ENCODE data around the gene CD8B. TPM values are rescaled to one million over a fixed set of nuclear protein-coding genes. Genes with fewer than 3 reads are reported as not detected.

CD8B gene
- total RNA-seq, 1 experiment from 2014 or later, result 9.1 TPM

DNA sequence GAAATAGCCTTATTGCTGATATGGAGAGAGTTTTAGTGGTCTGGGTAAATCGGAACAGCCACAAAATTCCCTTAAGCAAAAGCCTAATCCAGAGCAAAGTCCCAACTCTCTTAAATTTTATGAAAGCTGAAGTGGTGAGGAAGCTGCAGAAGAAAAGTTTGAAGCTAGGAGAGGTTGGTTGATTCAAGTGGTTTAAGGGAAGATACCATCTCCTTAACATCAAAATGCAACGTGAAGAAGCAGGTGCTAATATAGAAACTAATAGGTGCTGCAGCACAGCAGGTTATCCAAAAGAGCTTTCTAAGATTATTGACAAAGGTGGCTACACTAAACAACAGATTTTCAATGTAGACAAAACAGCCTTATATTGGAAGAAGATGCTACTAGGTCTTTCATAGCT is 42.7 kb downstream of the CD8B start:
- no TSS peak for BruUV-seq (replicated peaks)
- POLR2A ChIA-PET, result no interaction called here
- peaks cover 7% of the 10 kb centered on the region for H3K4me1 Mint-ChIP-seq (ENCODE audit: low read depth, unreplicated experiment)
- H3K9me3 Mint-ChIP-seq (ENCODE audit: unreplicated experiment), result no peaks in the 10 kb centered on the region
- Histone ChIP-seq H3K27me3 (replicated peaks; ENCODE audit: control insufficient read depth, insufficient read depth, low read length) (no peaks in the 10 kb centered on the region), H3K4me1 (no peaks in the 10 kb centered on the region; the same call in 1 of the 2 replicates), H3K36me3 (ENCODE audit: control insufficient read depth, insufficient read depth, low read length) (no peaks in the 10 kb centered on the region), H3K9me3 (peaks cover 8% of the 10 kb centered on the region; the same call in 1 of the 2 replicates), H3K4me3 (ENCODE audit: low read depth, low read length) (no peak overlapping the region)
- CTCF ChIA-PET, result no interaction called here
- no peaks in the 10 kb centered on the region for H3K27me3 Mint-ChIP-seq (ENCODE audit: insufficient read depth, unreplicated experiment)
- H3K4me3 Mint-ChIP-seq (ENCODE audit: unreplicated experiment), result no peak overlapping the region
- DNase-seq, result no peak
- H3K36me3 Mint-ChIP-seq (ENCODE audit: insufficient read depth, unreplicated experiment), result no peaks in the 10 kb centered on the region
- H3K27ac Mint-ChIP-seq (ENCODE audit: unreplicated experiment), result no peak overlapping the region
- intact Hi-C loops (cut with micrococcal nuclease; ENCODE audit: unreplicated experiment), result no loop called here
- TF ChIP-seq, protein P1, sequence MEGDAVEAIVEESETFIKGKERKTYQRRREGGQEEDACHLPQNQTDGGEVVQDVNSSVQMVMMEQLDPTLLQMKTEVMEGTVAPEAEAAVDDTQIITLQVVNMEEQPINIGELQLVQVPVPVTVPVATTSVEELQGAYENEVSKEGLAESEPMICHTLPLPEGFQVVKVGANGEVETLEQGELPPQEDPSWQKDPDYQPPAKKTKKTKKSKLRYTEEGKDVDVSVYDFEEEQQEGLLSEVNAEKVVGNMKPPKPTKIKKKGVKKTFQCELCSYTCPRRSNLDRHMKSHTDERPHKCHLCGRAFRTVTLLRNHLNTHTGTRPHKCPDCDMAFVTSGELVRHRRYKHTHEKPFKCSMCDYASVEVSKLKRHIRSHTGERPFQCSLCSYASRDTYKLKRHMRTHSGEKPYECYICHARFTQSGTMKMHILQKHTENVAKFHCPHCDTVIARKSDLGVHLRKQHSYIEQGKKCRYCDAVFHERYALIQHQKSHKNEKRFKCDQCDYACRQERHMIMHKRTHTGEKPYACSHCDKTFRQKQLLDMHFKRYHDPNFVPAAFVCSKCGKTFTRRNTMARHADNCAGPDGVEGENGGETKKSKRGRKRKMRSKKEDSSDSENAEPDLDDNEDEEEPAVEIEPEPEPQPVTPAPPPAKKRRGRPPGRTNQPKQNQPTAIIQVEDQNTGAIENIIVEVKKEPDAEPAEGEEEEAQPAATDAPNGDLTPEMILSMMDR (IDR thresholded peaks at IDR 0.05; ENCODE audit: insufficient read depth in 1 of 2, low read depth in 1 of 2, low read length in 1 of 2, severe bottlenecking in 1 of 2, unreplicated experiment in 1 of 2), result no peak

DNA sequence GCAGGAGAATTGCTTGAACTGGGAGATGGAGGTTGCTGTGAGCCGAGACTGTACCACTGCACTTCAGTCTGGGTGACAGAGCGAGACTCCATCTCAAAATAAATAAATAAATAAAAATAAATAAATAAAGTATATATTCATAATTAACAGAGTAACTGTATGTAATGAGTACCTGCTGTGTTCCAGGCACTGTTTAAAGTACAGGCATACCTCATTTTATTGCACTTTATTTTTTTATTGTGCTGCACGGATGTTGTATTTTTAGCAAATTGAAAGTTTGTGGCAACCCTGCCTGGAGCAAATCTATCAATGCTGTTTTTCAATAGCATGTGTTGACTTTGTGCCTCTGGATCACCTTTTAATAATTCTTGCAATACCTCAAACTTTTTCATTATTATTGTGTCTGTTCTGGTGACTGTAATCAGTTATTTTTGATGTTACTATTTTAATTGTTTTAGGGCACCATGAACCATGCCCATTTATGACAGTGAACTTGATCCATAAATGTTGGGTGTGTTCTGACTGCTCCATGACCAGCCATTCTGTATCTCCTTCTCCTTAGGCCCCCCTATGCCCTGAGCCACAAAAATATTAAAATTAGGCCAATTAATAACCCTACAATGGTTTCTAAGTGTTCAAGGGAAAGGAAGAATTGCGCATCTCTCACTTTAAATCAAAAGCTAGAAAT is 43.4 kb downstream of the CD8B start:
- peaks cover under 1% of the 10 kb centered on the region for H3K4me1 Mint-ChIP-seq (ENCODE audit: low read depth, unreplicated experiment)
- no peak overlapping the region for H3K4me3 Mint-ChIP-seq (ENCODE audit: unreplicated experiment)
- H3K27me3 Mint-ChIP-seq (ENCODE audit: insufficient read depth, unreplicated experiment), result no peaks in the 10 kb centered on the region
- H3K9me3 Mint-ChIP-seq (ENCODE audit: unreplicated experiment), result no peaks in the 10 kb centered on the region
- H3K36me3 Mint-ChIP-seq (ENCODE audit: insufficient read depth, unreplicated experiment), result no peaks in the 10 kb centered on the region
- CTCF ChIA-PET, result no interaction called here
- H3K9me3 ChIP-seq, result peaks cover 8% of the 10 kb centered on the region; the same call in 1 of the 2 replicates
- H3K27ac Mint-ChIP-seq (ENCODE audit: unreplicated experiment), result no peak overlapping the region
- H3K36me3 ChIP-seq (ENCODE audit: control insufficient read depth, insufficient read depth, low read length), result no peaks in the 10 kb centered on the region
- no peak for DNase-seq
- no peaks in the 10 kb centered on the region; the same call in 1 of the 2 replicates for H3K4me1 ChIP-seq
- BruUV-seq (replicated peaks), result no TSS peak
- H3K27me3 ChIP-seq (replicated peaks; ENCODE audit: control insufficient read depth, insufficient read depth, low read length), result no peaks in the 10 kb centered on the region
- POLR2A ChIA-PET, result no interaction called here
- TF ChIP-seq, protein P1 (IDR thresholded peaks at IDR 0.05; ENCODE audit: insufficient read depth in 1 of 2, low read depth in 1 of 2, low read length in 1 of 2, severe bottlenecking in 1 of 2, unreplicated experiment in 1 of 2), result no peak
- intact Hi-C loops (cut with micrococcal nuclease; ENCODE audit: unreplicated experiment), result no loop called here
- no peak overlapping the region for H3K4me3 ChIP-seq (ENCODE audit: low read depth, low read length)

DNA sequence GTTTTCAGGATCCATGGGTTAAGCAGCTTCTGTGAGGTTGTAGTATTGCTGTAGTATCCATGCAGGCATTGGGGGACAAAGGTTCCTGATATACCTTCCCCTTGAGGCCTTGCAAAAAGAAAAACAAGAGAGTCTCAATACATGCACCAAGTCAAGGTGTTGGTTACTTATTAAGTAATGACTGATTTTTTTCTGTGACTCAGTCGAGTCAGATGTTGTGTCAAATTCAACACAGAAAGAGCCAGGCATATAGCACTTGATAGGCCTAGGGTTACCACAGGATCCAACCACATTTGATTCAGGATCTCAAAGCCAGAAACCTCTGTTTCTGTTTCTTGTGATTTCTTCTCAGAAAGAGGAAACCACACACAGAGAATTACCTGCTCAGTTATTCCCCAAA is 46.1 kb downstream of the CD8B start:
- TF ChIP-seq, protein P1 (IDR thresholded peaks at IDR 0.05; ENCODE audit: insufficient read depth in 1 of 2, low read depth in 1 of 2, low read length in 1 of 2, severe bottlenecking in 1 of 2, unreplicated experiment in 1 of 2), result no peak
- intact Hi-C loops (cut with micrococcal nuclease; ENCODE audit: unreplicated experiment), result no loop called here
- Histone ChIP-seq H3K4me3 (ENCODE audit: low read depth, low read length) (no peak overlapping the region), H3K9me3 (no peaks in the 10 kb centered on the region), H3K27me3 (replicated peaks; ENCODE audit: control insufficient read depth, insufficient read depth, low read length) (no peaks in the 10 kb centered on the region), H3K4me1 (no peaks in the 10 kb centered on the region; the same call in 1 of the 2 replicates), H3K36me3 (ENCODE audit: control insufficient read depth, insufficient read depth, low read length) (no peaks in the 10 kb centered on the region)
- BruUV-seq (replicated peaks), result no TSS peak
- Mint-ChIP-seq H3K4me1 (ENCODE audit: low read depth, unreplicated experiment) (no peaks in the 10 kb centered on the region), H3K27me3 (ENCODE audit: insufficient read depth, unreplicated experiment) (no peaks in the 10 kb centered on the region), H3K4me3 (ENCODE audit: unreplicated experiment) (no peak overlapping the region), H3K36me3 (ENCODE audit: insufficient read depth, unreplicated experiment) (peaks cover 6% of the 10 kb centered on the region), H3K9me3 (ENCODE audit: unreplicated experiment) (no peaks in the 10 kb centered on the region), H3K27ac (ENCODE audit: unreplicated experiment) (no peak overlapping the region)
- ChIA-PET CTCF (no interaction called here), POLR2A (no interaction called here)
- DNase-seq, result no peak

Data from Caco-2 (cell line).